ENCODE measurements around the gene STAB2. TPM values are rescaled to one million over a fixed set of nuclear protein-coding genes. Genes with fewer than 3 reads are reported as not detected.

Gene STAB2
- total and polyA plus RNA-seq, 2 of the 4 experiments (the other 2 are of a cell fraction) = not detected

- Histone ChIP-seq H3K23ac (ENCODE audit: low read depth, low read length) (no peak overlapping the region), H4K8ac (ENCODE audit: low read depth in 2 of 2, low read length in 2 of 2) (no peak overlapping the region), H3K14ac (replicated peaks; ENCODE audit: low read depth, low read length) (no peak overlapping the region), H3K9me3 (ENCODE audit: control insufficient read depth, insufficient read depth, low read length) (no peaks in the 10 kb centered on the region), H3K56ac (ENCODE audit: extremely low read depth, insufficient read depth, low read length) (no peak overlapping the region), H3K36me3 (ENCODE audit: control insufficient read depth, insufficient read depth, low read length) (no peaks in the 10 kb centered on the region), H2BK120ac (ENCODE audit: low read depth, low read length) (no peak overlapping the region), H2BK20ac (ENCODE audit: low read depth, low read length) (no peak overlapping the region), H3K27me3 (ENCODE audit: control insufficient read depth, insufficient read depth, low read length) (peaks cover 2% of the 10 kb centered on the region; the same call in 1 of the 2 replicates), H3K4me3 (ENCODE audit: insufficient read depth, low read depth, low read length) (no peak overlapping the region), H3K4me2 (ENCODE audit: low read depth, low read length) (no peak overlapping the region), H2AK5ac (ENCODE audit: low read depth, low read length) (no peak overlapping the region), H2AFZ (replicated peaks; ENCODE audit: low read length, poor library complexity) (no peak overlapping the region), H4K91ac (ENCODE audit: insufficient read depth, low read depth, low read length) (no peak overlapping the region), H3K9ac (ENCODE audit: low read depth, low read length) (no peak overlapping the region), H3K4ac (ENCODE audit: low read depth, low read length) (no peak overlapping the region), H4K5ac (ENCODE audit: low read depth, low read length) (no peak overlapping the region), H2BK5ac (ENCODE audit: low read depth, low read length, poor library complexity, severe bottlenecking) (no peak overlapping the region), H3K27ac (ENCODE audit: insufficient read depth, low read length) (no peak overlapping the region), H3K4me1 (ENCODE audit: control insufficient read depth, insufficient read depth, low read length) (no peaks in the 10 kb centered on the region), H3K18ac (ENCODE audit: low read depth, low read length) (no peak overlapping the region), H4K20me1 (ENCODE audit: insufficient read depth, low read length) (no peaks in the 10 kb centered on the region), H2AK9ac (replicated peaks; ENCODE audit: low read depth, low read length, poor library complexity) (no peak overlapping the region), H2BK15ac (ENCODE audit: low read depth, low read length) (no peak overlapping the region), H3K9me1 (ENCODE audit: insufficient read depth, low read length) (no peaks in the 10 kb centered on the region), H3K79me1 (ENCODE audit: low read depth in 1 of 2, low read length in 2 of 2) (no peaks in the 10 kb centered on the region)
- in situ Hi-C loops (cut with MboI; ENCODE audit: low sequenced_read_pairs) = no loop called here
- ChIA-PET CTCF (no interaction called here), POLR2A (ENCODE audit: unreplicated experiment) (no interaction called here)
- intact Hi-C loops (cut with micrococcal nuclease) = no loop called here
- ATAC-seq (ENCODE audit: low read depth) = no peak
- DNase-seq = no peak
- dilution Hi-C loops (cut with HindIII; ENCODE audit: low sequenced_read_pairs, unreplicated experiment) = no loop called here
- no TSS peak for BruUV-seq (replicated peaks)
- TF ChIP-seq MXI1 (IDR thresholded peaks at IDR 0.05; ENCODE audit: borderline replicate concordance, low read depth, low read length) (no peak), MAFK (IDR thresholded peaks at IDR 0.05; ENCODE audit: low read depth, low read length) (no peak), RCOR1 (IDR thresholded peaks at IDR 0.05; ENCODE audit: insufficient replicate concordance, low read length) (no peak)
- no CpG with 5 or more reads among the region's 5 CpGs for WGBS, 2 experiments (ENCODE audit: extremely low coverage in 2 of 2, insufficient read length in 1 of 2)
These were observed 78.9 kb downstream of the STAB2 start for GRCh38 chr12:103665971-103666370.
